GM19099 (cell line): Measurements from ENCODE around the gene FSD1L.

Experiments
- POLR2A ChIP-seq: IDR thresholded peaks from 3 replicates; pipeline ENCODE4 v1.6.1; 2011; ENCODE audit warnings: low read depth; ENCODE audit not compliant: insufficient read length; ENCODE audit errors: extremely low read depth

Gene FSD1L

DNA sequence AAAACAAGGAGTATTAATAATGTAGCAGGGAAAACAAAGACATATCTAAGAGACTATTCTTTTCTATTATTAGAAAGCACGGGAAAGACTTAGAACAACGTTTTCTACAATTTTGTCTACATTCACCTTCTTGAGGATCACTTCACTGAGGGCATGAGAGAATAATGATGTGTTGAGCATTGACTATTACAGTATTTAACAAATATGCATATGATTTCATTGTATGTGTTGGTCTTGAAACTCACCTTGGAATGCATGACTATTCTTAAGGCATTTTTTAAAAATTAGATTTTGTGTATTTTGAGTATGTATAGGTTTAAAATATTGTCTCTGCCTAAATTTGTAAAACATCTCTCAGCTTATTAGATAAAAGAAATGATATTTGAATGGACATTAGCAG is 1.2 kb downstream of the FSD1L start:
- TF ChIP-seq POLR2A, result no peak

DNA sequence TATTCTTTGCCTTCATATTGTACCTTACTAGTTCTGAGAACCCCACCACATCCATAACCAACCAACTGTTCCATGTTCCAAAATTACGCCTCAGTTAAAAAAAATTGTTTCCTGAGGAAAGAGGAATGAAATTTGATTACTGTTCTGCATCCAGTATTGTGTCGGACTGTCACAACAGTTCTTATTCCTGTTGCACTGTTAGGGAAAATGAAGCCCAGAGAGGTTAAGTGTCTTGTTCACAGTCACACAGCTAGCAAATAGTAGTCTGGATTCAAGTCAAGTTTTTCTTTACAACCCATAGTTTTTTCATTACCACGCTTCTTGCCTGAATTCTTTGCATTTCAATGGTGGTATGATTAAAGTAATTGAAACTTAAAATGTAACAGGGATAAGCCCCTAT is 4.4 kb downstream of the FSD1L start:
- TF ChIP-seq POLR2A, result no peak

DNA sequence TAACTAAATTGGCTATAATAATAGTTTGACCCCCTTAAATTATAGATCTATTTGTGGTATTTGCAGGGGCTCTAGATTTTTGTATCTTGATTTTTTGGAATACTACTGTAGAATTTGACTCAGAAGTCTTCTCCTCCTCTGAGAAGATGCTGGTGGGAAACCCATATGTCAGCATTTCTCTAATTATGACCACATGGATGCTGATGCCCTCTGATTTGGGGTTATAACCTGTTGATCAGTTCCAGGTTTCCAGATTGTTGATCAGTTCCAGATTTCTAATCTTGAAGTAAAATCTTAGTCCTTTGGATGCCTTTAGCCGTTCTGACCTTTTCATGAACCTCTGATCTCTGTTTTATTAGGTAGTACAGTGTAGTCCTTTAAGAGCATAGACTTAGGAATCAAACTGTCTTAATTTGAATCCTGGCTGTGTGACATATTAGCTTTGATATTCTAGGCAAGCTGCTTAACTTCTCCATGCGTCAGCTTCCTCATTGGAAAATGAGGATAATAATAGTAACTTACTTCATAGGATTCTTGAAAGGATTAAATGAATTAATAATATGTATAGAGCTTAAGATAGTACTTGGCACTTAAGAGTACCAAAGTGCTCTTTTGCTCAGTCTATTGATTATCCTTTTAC is 8.1 kb downstream of the FSD1L start:
- no peak for TF ChIP-seq POLR2A

DNA sequence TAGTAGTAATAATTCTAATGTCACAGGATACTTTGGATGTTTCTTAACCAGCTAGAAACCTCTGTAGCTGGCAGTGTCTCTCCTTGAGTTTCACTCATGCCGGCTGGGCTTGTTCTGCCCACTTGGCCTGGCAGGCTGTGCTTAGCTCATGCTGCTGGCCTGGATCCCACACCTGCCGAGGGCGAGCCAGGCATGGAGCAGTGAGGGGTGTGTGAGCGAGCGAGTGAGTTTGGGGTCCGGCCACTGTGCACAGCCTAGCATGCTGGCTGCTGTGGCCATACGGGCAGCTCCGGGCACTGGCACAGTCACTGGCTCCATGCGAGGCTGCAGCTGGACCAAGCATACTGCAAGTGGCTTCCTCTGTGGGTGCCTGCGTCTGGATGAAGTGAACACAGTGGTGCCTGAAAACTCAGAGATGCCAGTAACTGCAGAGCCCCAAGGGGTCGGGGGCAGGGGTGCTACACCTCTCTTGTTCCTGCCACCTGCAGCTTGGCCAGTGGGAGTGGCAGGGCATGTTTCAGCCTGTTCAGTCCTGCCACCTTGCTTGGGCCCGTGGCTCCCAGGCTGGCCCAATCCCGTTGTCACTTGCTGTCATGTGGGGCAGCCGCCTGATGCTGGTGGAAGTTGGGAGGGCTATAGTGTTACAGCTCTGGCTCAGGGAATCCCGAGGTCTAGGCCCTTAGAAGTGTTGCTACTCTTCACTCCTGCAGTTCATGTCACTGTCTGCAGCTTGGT is 9.9 kb downstream of the FSD1L start:
- TF ChIP-seq POLR2A, result no peak

DNA sequence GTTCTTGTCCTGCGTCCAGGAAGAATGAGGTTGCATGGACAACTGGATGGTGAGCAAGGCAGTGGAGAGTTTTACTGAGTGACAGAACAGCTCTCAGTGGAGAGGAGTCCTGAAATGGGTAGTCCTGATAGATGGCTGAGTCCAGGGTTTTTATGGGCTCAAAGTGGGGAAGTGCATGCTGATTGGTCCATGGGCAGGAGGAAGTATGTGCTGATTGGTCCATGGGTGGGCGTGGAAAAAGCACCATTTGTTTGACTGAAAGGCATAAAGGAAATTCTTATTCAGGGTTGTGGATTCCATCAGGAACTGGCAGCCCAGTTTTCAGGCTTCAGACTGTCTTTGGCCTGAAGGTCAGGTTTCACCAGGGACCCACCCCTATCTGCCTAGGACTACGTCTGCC is 10.6 kb downstream of the FSD1L start:
- no peak for TF ChIP-seq POLR2A

DNA sequence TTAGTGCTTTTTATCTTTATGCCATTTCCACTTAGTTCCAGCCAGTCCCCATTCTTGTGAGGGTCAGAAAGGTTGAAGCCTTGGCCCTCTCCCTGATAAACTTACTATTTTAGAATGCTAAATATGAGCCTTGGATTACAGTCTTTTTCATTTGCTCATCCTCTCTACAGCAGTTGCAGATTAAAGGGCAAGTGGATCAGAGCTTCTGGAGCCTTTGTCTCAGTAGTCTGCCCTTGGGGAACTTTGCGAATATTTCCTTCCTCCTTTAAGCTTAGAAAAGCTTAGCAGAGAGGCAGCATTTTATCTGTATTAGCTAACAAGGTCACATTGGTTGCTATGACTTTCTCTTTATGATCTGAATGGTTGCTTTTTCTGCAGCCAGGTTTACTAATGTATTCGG is 11.5 kb downstream of the FSD1L start:
- TF ChIP-seq POLR2A, result no peak

DNA sequence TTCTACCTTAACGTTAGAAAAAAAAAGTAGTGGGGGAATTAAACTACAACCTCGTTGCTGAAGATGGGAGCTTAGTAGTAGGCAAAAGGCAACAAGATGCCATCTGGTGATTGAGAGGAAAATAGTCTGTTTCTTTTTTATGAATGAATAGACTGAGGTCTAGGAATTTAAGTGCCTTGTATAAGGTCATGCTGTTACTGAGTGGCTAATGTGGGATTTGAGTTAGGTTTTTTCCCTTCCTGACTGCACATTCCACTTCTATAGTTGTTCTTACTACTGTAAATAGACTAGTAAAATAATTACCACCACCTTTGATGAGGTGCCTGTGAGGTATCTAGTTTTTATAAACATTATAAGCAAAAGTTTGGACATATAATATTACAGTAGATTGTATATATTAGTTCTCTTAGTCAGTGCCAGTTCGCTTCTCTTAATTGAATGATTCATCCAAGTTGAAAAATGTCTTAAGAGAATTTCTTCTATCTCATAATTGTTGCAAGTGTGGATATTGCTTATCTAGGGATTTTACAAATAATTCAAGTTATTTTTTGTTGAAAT is 19.1 kb downstream of the FSD1L start:
- no peak for TF ChIP-seq POLR2A

DNA sequence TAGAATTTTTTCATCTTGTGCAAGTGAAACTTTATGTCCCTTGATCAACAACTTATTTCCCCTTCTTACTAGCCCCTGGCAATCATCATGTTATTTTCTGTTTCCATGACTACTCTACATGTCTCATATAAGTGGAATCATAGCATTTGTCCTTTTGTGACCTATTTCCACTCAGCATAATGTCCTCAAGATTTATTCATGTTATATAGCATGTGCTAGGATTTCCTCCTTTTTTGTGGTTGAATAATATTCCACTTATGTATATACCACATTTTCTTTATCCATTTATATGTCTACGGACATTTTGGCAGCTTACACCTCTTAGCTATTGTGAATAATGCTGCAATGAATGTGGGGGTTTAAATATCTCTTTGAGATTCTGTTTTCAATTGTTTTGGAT is 21.0 kb downstream of the FSD1L start:
- no peak for TF ChIP-seq POLR2A

DNA sequence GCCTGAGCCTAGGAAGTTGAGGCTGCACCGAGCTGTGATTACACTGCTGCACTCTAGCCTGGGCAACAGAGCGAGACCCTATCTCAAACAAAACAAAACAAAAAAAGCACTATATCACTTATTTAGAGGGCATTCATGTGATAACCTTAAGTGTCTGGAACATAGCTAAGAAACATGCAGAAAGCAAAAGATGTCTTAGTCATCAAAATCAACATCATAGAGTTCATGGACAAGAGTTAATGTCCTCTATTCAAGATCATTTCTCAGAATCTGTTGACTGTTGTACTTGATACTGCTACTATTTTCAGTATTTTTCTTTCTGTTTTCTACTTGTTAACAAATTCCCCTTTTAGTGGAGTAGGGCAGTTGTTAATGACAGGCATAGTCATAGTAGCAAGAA is 25.4 kb downstream of the FSD1L start:
- no peak for TF ChIP-seq POLR2A

DNA sequence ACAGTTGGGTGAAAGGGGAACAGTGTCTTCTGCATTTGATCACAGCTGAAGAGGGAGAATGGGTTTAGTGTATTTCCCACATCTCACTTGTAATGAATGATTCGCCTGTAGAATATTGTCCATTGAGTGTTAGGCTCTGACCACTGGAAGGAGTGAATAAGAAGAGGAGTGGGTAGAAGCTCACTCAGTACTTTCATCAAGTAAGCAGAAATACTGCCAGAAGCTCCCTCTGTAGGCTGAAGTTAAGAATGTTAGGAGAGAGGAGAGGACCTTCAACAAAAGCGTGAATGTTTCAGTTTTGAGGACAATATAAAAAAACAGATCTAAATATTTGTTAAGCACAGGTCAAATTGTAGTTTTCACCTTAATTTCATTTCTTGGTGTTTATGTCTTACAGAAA is 27.5 kb downstream of the FSD1L start:
- no peak for TF ChIP-seq POLR2A

DNA sequence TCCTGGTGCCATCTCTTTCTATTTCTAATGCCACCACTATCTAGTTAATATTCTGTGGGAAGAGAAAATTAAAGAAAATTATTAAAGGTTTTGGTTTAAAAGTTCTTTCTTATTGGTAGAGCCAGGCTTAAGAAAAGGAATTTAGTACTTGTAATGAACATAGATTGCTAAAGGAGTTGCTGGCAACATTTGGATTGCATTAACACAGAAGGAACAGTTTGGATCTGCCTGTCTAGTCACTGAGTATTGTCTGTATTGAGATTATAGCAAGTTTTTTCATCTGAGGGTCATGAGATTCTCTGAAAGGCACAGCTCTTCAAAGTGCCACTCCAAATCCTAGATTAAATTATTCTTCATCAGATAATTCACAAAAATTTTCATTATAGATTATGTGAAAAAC is 32.0 kb downstream of the FSD1L start:
- TF ChIP-seq POLR2A, result no peak

DNA sequence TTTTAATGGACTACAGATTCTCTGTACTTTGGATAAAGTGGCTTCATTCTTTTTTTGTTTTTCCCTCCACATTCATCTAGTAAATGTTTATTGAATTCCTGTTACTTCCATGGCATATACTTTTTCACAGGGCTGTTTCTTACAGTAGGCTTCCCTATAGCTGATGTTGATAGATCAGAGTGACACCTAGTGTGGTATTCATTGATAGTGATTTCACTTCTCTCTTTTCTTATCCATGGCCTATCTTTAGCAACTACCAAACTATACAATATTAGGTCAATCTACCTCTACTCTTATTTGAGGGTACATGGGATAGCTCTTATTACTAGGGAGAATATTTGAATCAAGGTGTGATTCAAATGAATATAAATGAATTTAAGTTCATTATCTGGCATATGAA is 35.8 kb downstream of the FSD1L start:
- no peak for TF ChIP-seq POLR2A

DNA sequence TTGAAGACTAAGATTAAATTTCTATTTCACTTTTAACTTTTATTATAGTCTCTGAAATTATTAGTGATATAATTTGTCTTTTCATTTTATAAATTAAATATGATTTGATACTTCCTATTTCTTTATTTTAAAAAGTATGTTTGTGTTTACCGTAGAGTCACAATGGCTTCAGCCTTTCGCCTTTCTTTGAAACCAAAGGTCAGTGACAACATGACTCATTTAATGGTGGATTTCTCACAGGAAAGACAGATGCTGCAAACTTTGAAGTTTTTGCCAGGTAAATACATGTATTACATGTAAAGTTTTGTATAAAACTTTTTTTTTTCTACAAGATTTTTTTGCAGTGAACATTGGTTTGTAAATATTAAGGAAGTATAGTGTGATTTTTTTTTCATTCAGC is 36.4 kb downstream of the FSD1L start:
- TF ChIP-seq POLR2A, result no peak

DNA sequence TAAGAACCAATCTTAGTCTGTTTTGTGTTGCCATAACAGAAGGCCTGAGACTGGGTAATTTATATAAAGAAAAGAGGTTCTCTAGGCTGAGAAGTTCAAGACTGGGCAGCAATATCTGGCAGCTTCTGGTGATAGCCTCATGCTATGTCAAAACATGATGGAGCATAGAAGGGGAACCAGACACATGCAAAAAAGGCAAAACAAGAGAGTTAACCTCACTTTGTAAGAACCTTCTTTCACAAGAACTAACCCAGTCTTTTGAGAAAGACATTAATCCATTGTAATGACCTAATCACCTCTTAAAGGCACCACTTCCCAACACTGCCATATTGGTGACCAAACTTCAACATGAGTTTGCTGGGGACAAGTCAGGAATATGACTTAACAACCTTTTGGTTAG is 37.3 kb downstream of the FSD1L start:
- TF ChIP-seq POLR2A, result no peak

DNA sequence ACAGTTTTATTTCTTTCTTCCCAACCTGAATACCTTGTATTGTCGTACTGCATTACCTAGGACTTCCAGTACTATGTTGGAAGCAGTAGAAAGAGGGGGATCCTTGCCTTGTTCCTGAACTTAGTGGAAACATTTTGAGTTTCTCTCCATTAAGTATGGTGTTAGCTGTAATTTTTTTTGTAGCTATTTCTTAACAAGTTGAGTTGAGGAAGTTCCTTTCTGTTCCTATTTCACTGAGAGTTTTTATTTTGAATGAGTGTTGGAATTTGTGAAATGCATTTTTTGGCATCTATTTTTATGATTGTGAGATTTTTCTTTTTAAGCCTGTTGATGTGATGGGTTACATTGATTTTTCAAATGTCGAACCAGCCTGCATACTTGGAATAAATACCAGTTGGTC is 49.0 kb downstream of the FSD1L start:
- no peak for TF ChIP-seq POLR2A

DNA sequence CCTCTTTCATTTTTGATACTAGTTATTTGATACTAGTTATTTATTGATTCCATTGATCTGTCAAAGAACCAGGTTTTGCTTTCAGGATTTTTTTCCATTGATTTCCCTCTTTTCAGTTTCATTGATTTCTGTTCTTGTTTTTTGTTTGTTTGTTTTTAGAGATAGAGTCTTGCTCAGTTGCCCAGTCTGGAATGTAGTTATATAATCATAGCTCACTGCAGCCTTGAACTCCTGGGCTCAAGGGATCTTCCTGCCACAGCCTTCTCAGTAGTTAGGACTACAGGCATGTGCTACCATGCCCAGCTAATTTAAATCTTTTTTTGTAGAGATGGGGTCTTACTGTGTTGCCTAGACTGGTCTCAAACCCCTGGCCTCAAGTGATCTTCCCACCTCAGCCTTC is 49.9 kb downstream of the FSD1L start:
- TF ChIP-seq POLR2A, result no peak
